Measurements from ENCODE around the gene S1PR2.

S1PR2 gene

DNA sequence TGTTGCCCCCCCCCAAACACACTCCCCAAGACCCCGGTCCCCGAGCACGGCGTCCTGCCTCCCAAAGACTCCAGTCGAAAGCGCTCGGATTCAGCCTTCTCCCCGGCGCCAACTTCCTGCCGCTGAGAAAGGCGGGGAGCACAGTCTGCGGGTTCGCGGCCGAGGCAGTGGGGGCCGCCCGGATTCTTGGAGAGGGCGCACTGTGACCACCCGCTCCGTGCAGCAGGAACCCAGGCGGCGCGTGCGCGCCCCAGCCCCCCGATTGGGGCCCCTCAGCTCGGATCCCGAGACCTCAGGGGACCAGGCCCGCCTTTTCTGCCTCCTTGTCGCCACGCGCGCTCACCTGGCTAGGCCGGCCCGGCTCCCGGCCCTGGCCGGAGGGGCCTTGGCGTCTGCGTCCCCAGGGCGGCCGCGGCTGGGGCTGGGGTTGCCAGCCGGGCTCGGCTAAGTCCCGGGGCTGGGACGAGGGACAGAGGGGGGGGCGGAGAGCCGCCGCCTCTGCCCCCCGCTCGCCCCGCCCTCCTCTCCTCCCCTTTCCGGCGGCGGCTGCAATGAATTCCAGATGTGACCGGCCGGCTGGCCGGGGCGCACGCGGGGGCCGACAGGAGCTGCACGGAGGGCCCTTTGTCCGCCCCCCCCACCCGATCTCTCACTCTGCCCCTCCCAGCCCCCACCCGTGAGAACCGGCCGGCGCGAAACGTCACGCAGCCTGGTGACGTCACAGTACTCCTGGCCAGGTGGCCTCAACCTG is at the start of gene S1PR2:
Gene S1PR2 (minus strand): TSS at position 471 of the 751 bp plus-strand sequence. CDS start 6,426 bp downstream, outside the sequence.
- DNase-seq (ENCODE audit: low spot score) = peak; percentile 71

DNA sequence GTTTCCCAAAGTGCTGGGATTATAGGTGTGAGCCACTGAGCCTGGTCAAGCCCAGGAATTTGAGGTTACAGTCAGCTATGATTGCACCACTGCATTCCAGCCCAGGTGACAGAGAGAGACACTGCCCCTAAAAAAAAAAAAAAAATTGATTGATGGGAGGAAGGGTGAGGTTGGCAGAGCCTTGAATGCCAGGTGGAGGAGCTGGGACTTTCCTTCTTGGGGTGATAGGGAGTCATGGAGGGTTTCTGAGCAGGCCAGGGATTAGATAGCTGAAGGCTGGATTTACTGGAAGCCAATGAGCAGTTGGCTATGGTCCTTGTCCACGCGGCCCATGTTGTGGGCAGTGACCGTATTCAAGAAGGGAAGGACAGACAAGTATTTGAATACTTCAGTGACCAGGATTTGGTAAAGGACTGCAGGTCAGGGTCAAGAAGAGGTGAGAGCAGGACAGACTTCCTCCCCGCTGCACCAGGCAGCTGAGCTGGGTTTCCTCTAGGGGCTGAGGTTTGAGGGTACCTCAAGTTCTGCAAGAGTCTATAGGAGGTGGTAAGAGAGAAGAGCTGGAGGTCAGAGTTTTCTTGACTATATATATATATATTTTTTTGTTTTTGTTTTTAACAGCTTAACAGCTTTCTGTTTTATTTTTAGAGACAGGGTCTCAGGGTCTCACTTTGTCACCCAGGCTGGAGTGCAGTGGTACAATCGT is 48.8 kb upstream of the S1PR2 start:
- no peak for DNase-seq (ENCODE audit: low spot score)

GRCh38 chr19:10278935-10279334 is 47.8 kb upstream of the S1PR2 start:
- no peak for DNase-seq (ENCODE audit: low spot score)

- DNase-seq (ENCODE audit: low spot score) = no peak
These were observed 46.9 kb upstream of the S1PR2 start for GRCh38 chr19:10277795-10278589.

- DNase-seq (ENCODE audit: low spot score) = no peak
These were observed 43.5 kb upstream of the S1PR2 start for GRCh38 chr19:10274589-10274988.

GRCh38 chr19:10271543-10272086 is 40.5 kb upstream of the S1PR2 start:
- no peak for DNase-seq (ENCODE audit: low spot score)

DNA sequence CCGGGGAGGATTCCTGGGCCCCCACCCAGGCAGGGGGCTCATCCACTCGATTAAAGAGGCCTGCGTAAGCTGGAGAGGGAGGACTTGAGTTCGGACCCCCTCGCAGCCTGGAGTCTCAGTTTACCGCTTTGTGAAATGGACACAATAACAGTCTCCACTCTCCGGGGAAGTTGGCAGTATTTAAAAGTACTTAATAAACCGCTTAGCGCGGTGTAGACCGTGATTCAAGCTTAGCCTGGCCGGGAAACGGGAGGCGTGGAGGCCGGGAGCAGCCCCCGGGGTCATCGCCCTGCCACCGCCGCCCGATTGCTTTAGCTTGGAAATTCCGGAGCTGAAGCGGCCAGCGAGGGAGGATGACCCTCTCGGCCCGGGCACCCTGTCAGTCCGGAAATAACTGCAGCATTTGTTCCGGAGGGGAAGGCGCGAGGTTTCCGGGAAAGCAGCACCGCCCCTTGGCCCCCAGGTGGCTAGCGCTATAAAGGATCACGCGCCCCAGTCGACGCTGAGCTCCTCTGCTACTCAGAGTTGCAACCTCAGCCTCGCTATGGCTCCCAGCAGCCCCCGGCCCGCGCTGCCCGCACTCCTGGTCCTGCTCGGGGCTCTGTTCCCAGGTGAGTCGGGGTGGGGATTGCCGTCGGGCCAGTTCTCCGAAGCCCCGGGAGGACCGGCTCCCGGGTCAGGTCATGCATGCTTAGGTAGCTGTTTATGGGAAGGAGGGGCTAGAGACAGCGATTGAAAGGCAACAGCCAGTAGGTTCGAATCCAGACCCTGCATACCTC is 39.7 kb upstream of the S1PR2 start, which contains the start of gene ICAM1:
Gene ICAM1 (plus strand): TSS at position 505 of the 779 bp plus-strand sequence. CDS start 40 bp downstream, at position 545.
- DNase-seq (ENCODE audit: low spot score) = peak; percentile 72

GRCh38 chr19:10270180-10270615 is 39.1 kb upstream of the S1PR2 start:
- DNase-seq (ENCODE audit: low spot score) = no peak

- DNase-seq (ENCODE audit: low spot score) = peak; percentile 63
These were observed 38.4 kb upstream of the S1PR2 start for GRCh38 chr19:10269333-10270179.

DNA sequence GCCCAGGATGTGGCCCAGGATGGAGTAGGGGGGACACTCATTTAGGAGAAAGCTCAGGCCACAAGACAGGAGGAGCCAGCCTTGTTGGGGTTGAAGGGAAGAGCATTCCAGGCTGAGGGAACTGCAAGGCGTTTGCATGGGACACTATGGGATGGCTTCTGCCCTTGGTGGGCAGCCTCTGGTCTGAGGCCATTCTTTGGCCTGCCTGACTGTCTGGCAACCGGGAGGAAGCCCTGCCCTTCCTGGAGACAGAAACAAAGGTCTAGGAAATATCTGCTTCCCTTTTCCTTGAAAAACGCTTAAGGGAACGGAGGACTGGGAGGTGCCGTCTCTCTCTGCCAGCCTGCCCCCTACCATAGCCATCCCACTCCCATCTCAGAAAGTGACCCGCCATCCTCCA is 36.9 kb upstream of the S1PR2 start:
- DNase-seq (ENCODE audit: low spot score) = no peak

DNA sequence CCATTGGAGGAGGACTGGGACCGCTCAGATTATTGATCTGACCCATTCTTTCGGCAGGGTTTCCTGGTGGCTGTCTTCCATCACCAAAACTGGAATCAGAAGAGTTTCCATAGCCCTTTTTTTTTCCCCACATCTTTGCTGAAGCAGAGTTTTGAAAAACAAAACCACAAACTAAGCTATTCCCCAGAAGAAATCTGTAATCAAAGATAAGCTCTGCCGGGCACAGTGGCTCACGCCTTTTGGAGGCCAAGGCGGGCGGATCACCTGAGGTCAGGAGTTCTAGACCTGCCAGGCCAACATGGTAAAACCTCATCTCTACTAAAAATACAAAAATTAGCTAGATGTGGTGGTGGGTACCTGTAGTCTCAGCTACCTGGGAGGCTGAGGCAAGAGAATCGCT is 35.6 kb upstream of the S1PR2 start:
- DNase-seq (ENCODE audit: low spot score) = no peak

- DNase-seq (ENCODE audit: low spot score) = no peak
These were observed 31.6 kb upstream of the S1PR2 start for GRCh38 chr19:10262771-10263170.

DNA sequence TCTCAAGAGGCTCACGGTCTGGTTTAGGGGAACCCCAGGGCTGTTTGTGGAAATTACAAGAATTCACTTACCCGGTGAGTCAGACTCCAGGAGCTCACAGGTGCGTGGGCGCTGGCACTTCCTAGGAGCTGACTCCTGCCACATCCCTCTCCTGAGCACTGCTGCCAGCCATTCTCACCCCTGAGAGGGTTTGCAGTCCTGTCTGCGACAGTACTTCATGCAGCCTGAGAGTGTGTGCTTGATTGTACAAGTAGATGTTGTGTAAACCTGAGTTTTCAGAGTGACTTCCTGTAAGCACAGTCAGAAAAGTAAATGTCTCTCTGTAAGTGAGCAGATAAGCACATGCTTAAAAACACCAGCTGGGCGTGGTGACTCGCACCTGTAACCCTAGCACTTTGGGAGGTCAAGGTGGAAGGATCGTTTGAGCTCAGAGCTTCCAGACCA is 29.0 kb upstream of the S1PR2 start:
- DNase-seq (ENCODE audit: low spot score) = no peak

- DNase-seq (ENCODE audit: low spot score) = peak; percentile 78
These were observed 28.2 kb upstream of the S1PR2 start for GRCh38 chr19:10259162-10259905.

GRCh38 chr19:10258080-10258710 is 27.1 kb upstream of the S1PR2 start:
- no peak for DNase-seq (ENCODE audit: low spot score)

GRCh38 chr19:10256970-10257615 is 26.0 kb upstream of the S1PR2 start:
- DNase-seq (ENCODE audit: low spot score) = no peak

DNA sequence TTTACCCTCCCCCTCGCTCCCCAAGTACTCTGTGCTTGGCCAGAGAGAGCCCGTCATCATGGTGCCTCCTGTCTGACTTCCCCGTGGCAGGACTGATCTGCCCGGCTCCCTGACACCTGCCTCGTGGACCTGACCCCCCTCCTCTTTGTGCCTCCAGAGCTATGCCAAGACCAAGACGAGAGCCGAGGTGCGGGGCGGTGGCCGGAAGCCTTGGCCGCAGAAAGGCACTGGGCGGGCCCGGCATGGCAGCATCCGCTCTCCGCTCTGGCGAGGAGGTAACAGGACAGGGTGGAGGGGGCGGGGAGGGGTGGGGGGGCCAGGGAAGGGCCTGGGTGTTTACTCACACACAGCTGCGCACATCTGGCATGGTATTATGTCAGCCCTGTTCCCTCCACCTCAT is 25.4 kb upstream of the S1PR2 start:
- DNase-seq (ENCODE audit: low spot score) = no peak

DNA sequence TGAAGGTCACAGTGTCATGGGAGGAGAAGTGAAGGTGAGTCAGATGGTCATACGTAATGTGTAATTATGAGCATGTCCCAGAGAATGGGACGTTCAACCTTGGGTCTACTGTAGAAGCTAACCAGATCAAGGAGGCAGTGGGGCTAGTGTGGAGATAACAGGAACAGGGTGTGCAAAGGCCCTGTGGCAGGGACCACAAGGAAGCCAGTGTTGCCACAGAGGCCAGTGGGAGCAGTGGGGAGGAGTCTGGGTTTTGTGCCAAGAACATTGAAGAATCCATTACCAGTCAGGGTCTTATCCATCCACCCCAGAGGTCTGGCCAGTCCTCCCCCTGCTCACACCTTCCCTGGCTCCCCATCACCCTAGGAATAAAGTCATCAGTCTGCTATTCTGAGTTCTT is 24.2 kb upstream of the S1PR2 start:
- no peak for DNase-seq (ENCODE audit: low spot score)

DNA sequence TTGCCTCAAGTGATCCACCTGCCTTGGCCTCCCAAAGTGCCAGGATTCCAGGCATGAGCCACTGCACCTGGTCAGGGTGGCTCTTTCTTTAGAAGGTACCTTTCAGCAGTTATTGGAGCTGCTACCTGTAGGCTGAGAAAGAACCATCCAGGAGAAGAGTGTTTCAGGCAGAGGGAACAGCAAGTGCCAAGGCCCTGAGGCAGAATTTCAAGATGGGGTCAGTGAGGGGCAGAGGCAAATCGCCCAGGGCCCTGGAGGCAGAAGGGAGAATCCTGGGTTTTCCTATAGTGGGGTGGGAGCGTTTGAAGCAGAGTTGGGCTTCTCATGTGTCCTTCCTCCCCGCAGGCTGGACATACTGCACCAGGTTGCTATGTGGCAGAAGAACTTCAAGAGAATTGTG is 23.1 kb upstream of the S1PR2 start:
- no peak for DNase-seq (ENCODE audit: low spot score)

Measured in HuH-7 (cell line).